ENCODE results near the gene RCSD1.
A peak's percentile ranks its signal among the peaks of the same experiment; 100 is the strongest.

The RCSD1 gene

DNA sequence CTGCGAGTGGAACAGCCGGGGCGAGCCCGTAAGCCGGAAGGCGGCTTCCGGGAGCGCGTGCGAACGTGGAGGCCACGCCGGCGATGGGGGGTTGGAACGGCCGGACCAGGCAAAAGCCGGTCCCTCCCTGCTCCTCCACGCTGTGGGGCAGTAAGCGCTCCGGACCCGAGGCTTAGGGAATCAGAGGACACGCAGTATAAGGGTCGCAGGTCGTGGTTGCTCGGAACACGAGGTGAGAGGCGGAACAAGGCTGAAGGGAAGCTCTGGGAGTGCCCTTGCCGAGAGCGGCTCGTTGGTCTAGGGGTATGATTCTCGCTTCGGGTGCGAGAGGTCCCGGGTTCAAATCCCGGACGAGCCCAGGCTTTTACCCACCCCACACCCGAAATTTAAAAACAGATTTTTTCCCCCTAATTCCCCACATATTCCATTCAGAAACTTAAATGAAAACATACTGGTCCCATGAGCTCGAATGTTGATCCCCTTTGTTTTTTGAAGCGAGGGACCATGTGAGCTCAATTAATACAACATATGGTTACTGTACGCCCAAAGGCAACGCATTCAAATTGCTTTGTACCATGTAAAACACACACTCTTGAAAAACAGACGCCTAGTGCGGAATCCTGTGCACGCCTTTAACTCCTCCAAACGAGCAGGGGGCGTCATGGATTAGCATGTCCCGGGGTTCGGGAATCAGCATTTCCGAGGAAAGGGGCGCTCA, 84.6 kb downstream of the RCSD1 start:
- TF ChIP-seq, protein P1, sequence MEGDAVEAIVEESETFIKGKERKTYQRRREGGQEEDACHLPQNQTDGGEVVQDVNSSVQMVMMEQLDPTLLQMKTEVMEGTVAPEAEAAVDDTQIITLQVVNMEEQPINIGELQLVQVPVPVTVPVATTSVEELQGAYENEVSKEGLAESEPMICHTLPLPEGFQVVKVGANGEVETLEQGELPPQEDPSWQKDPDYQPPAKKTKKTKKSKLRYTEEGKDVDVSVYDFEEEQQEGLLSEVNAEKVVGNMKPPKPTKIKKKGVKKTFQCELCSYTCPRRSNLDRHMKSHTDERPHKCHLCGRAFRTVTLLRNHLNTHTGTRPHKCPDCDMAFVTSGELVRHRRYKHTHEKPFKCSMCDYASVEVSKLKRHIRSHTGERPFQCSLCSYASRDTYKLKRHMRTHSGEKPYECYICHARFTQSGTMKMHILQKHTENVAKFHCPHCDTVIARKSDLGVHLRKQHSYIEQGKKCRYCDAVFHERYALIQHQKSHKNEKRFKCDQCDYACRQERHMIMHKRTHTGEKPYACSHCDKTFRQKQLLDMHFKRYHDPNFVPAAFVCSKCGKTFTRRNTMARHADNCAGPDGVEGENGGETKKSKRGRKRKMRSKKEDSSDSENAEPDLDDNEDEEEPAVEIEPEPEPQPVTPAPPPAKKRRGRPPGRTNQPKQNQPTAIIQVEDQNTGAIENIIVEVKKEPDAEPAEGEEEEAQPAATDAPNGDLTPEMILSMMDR (IDR thresholded peaks at IDR 0.05; ENCODE audit: insufficient read depth, low read depth, low read length, missing control alignments), result no peak
- DNase-seq (ENCODE audit: low read depth), result peak; percentile 92
- peak overlapping the region; percentile 88 for H3K4me3 ChIP-seq (ENCODE audit: low read depth, low read length)

GRCh38 chr1:167715157-167715999, 85.3 kb downstream of the RCSD1 start:
- TF ChIP-seq, protein P1 (IDR thresholded peaks at IDR 0.05; ENCODE audit: insufficient read depth, low read depth, low read length, missing control alignments), result peak; percentile 94
- peak overlapping the region; percentile 88 for H3K4me3 ChIP-seq (ENCODE audit: low read depth, low read length)
- DNase-seq (ENCODE audit: low read depth), result peak; percentile 94

DNA sequence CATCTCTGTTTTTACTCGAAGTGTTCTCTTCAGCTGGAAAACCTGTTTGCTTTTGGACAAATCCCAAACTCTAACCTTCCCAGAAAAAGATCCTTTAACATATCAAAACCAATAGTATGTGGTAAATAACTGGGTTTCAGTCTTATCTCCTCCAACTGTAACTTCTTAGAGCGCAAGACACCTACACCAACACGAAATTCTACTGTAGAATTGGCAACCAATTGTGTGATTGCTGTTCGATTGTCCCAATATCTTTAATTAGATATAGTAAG, 85.9 kb downstream of the RCSD1 start:
- peak overlapping the region; percentile 88 for H3K4me3 ChIP-seq (ENCODE audit: low read depth, low read length)
- no peak for DNase-seq (ENCODE audit: low read depth)
- TF ChIP-seq, protein P1 (IDR thresholded peaks at IDR 0.05; ENCODE audit: insufficient read depth, low read depth, low read length, missing control alignments), result no peak

DNA sequence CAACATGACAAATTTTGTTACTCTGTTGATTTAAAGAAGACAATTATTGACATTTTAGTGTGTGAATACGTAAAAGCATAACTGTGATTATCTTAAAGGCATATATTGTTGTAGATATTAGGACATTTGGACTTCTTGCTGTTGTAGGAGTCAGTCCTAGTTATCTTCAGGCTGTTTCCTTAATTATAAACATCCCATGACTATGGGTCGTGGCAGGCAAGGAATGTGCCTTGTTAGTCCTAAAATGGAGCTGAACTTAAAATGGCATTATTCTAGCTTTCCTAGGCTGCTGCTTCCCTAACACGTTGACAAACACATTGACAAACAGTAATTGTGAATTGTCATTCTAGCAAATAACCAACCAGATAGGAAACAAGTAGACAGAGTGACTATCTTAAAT, 87.3 kb downstream of the RCSD1 start:
- TF ChIP-seq, protein P1 (IDR thresholded peaks at IDR 0.05; ENCODE audit: insufficient read depth, low read depth, low read length, missing control alignments), result no peak
- H3K4me3 ChIP-seq (ENCODE audit: low read depth, low read length), result no peak overlapping the region
- no peak for DNase-seq (ENCODE audit: low read depth)

DNA sequence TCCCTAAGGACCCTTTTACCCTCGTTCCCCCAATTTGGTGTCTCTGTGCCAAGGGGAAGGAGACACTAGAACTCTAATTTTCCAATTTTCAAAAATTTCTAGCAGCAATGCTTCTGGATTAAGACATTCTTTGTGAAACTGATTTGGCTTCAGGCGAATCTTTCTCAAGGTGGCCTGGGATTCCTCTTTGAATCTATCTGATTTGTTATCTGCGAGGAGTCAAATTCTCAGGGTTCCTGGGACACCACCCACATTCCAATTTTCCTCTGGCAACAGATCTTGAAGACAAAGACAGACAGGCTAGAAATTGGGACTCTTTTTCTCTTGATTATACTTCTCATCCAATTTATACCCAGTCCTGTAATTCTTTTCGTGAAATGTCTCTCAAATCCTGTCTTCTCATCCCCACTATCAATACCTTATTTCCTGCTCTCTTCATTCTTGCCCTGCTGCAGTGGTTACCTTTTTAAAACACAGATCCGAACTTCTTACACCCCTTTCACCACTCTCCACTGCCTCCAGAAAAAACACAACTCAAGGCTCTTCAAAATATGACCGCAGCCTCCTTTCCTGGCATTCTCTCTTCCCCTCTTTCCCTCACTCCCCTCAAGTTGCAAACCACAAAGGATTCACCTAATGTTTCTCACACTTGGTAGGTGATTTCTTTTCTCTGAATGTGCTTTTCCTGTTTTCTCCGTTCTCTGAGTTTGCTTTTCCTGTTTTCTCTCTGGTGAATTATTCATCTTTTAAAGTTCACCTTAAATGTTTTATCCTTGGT, 89.1 kb downstream of the RCSD1 start:
- DNase-seq (ENCODE audit: low read depth), result no peak
- H3K4me3 ChIP-seq (ENCODE audit: low read depth, low read length), result peak overlapping the region; percentile 79
- TF ChIP-seq, protein P1 (IDR thresholded peaks at IDR 0.05; ENCODE audit: insufficient read depth, low read depth, low read length, missing control alignments), result no peak

- H3K4me3 ChIP-seq (ENCODE audit: low read depth, low read length), result peak overlapping the region; percentile 79
- DNase-seq (ENCODE audit: low read depth), result peak; percentile 77
Observed at GRCh38 chr1:167719715-167720421, 89.8 kb downstream of the RCSD1 start.
